VCaP (cell line): Measurements from ENCODE around the gene GABBR1.
"Not testable (repeated sequence)": the region's sequence is repeated elsewhere in the genome, so short reads cannot be mapped to it uniquely, and the experiment has no call there.

Experiments used
- H3K27ac ChIP-seq: fragments of 450-650 bp; 2 replicates; pipeline ENCODE4 v1.5.1; 2017
- TF ChIP-seq, protein P1 (sequence below): fragments of 450-650 bp; conservative IDR thresholded peaks from 2 replicates; pipeline ENCODE4 v1.5.1; 2017; ENCODE audit warnings: mild to moderate bottlenecking, moderate library complexity

Gene GABBR1

DNA sequence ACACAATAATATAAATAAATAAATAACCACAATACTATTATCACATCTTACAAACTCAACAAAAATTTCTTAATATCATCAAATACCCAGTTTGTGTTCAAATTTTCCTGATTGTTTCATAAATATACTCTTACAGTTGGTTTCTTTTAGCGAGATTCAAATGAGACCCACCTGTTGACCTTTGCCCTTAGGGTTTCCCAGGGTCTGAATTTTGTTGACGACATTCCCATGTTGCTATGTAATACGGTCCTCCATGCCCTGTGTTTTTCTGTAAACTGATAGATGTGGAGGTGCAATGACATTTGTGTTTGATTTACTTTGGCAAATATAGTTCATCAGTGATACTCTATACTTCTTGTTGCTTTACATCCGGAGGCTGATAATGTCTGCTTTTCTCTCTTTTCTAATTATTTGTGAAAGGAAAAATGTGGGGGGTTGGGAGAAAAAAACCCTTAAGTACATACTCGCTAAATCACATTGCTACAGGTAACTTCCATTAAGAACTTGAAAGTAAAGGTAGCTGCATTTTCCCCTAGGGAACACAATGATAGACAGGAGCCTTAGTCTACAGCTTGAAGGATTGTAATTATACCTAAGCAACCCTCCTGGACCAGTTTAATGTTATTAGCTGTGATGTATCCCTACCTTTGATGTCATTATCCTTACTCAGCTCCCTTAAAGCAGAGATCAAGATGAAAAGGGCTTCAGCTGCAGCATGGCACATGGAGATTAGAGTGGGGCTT is 30.5 kb upstream of the GABBR1 start:
- TF ChIP-seq, protein P1, sequence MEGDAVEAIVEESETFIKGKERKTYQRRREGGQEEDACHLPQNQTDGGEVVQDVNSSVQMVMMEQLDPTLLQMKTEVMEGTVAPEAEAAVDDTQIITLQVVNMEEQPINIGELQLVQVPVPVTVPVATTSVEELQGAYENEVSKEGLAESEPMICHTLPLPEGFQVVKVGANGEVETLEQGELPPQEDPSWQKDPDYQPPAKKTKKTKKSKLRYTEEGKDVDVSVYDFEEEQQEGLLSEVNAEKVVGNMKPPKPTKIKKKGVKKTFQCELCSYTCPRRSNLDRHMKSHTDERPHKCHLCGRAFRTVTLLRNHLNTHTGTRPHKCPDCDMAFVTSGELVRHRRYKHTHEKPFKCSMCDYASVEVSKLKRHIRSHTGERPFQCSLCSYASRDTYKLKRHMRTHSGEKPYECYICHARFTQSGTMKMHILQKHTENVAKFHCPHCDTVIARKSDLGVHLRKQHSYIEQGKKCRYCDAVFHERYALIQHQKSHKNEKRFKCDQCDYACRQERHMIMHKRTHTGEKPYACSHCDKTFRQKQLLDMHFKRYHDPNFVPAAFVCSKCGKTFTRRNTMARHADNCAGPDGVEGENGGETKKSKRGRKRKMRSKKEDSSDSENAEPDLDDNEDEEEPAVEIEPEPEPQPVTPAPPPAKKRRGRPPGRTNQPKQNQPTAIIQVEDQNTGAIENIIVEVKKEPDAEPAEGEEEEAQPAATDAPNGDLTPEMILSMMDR = no peak
- H3K27ac ChIP-seq = no peak overlapping the region

DNA sequence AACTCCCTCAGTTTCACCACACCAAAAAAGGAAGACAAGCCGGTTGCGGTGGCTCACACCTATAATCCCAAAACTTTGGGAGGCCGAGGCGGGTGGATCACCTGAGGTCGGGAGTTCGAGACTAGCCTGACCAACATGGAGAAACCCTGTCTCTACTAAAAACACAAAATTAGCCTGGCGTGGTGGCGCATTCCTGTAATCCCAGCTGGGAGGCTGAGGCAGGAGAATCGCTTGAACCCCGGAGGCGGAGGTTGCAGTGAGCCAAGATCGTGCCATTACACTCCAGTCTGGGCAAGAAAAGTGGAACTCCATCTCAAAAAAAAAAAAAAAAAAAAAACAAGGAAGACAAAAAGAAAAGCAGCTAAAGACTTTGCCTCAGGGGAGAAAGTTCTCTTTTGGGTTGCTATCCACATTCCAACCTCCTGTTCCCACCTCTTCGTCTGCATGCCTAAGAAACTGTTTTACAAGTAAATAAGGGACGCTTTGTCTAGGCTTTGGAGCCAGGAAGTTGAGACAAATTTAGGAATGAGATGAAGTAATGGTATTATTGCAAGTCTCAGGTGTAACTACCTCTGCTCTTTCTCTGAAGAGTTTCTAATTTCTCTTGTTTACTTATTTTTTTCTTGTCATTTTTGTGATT is 28.6 kb upstream of the GABBR1 start:
- not testable (repeated sequence) for H3K27ac ChIP-seq

DNA sequence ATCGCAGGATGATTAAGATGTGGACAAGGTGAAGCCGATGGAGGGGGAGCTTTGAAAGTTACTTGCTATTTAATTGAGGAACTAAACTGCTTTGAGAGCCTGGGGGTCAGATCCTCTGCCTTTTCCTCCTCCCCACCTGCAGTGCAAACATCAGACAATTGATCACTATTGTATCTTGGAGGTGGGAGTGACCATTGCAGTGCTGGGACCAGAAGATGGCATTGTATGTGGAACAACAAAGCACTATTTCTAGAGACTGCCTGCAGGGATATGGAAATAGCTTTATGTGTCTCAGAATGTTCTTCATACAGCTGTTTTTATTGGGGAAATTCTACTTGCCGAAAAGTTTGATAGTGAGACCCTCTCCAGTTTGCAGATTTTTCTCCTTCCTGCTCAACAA is 28.1 kb upstream of the GABBR1 start:
- no peak overlapping the region for H3K27ac ChIP-seq
- TF ChIP-seq, protein P1 = no peak

DNA sequence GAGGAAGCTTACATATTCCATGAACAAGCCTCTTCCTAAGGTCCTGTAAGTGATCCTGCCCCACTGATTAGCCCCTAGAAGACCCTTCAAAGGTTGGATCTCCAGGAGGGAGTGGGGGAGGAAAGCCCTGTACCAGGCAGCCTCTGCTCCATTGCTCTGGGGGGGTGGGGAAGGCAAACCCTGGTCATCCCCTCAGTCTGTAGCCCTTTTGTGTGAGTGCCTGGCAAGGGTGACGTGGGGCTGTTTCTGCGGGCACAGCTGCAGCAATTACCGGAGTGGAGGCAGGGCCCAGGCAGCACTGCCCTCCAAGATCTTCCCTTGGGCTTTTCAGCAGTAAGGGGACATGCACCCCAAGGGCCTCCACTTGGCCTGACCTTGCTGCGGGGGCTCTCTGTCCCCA is 23.8 kb upstream of the GABBR1 start, which contains the start of gene MOG:
Gene MOG (plus strand): TSS at position 295 of the 400 bp plus-strand sequence. CDS start 118 bp downstream, outside the sequence.
- no peak within 1 kb of the TSS for H3K27ac ChIP-seq
- TF ChIP-seq, protein P1 = no peak

DNA sequence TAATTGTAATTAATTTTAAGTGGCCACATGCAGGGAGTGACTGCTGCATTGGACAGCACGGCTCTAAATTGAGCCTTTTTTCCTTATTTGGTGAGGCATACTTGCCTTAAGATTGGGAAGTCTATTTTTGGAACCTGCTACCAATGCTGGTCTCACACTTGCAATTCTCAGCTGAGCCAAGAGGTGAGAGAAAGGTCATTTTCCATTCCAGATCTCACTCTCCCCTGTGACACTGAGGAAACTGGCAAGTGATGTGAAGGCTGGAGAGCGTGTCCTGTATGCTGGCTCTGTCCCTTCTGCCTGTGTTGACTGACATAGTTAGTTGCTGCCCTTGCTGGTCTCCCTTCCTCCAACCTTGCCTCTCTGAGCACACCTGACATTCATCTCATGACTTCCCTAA is 23.2 kb upstream of the GABBR1 start:
- TF ChIP-seq, protein P1 = no peak
- no peak overlapping the region for H3K27ac ChIP-seq

DNA sequence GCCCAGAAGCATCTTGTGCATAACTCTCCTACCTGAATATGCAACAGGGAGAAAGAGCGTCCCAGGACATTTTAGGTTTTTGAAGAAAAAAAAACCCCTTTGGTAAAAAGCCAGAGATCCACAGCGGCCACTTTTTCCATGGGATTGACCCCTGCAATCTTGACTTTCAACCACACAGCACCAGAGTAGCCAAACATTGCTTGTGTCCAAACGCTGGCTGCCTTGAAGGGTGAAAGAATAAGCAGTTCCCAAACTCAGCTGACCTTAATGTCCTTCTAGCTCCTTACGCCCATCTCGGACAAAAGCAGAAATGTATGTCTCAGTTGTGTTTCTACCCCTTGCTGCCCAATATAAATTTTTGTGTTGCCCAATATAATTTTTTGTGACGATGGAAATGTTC is 22.7 kb upstream of the GABBR1 start:
- no peak overlapping the region for H3K27ac ChIP-seq
- TF ChIP-seq, protein P1 = no peak

DNA sequence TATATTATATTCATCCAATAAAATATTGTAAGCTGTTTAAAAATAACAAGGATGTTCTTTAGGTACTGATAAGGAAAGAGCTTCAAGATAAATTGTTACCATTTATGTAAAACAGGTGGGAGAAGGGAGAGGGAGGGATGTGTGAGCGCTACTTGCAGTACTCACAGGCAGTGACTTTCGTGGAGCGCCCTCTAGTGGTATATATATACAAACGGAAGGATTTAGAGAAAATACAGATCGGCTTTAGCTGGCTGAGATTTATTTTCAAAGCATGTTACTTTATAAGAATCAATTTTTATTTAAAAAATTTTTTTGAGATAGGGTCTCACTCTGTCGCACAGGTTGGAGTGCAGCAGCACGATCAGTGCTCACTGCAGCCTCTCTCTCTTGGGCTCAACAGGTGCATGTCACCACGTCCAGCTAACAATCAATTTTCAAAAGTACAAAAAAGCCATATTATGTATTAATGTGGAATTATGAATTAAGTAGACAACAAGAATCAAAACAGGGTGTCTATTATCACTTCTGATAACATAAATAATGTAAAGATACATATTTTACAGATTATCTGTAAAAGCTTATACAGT is 20.6 kb upstream of the GABBR1 start:
- TF ChIP-seq, protein P1 = peak; percentile 98
- no peak overlapping the region for H3K27ac ChIP-seq

DNA sequence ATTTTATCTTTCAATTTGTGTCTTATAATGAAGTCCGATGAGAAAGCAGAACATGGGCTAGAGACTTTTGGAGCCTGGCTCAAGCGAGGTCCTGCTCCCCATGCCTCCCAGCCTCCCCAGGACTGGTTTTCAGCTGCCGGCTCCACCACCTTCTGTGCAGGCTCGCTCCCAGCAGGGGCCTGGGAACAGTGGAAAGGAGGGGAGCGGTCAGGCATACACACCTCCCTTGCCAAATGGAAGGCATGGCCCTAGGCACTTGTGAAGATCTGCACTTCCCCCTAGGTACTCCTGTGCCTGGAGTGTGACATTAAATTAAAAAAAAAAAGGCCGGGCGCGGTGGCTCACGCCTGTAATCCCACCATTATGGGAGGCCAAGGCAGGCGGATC is 19.2 kb upstream of the GABBR1 start:
- TF ChIP-seq, protein P1 = no peak
- no peak overlapping the region for H3K27ac ChIP-seq
